HG03135 (cell line): ENCODE results near the gene HAO1.
"Not testable (repeated sequence)": the region's sequence is repeated elsewhere in the genome, so short reads cannot be mapped to it uniquely, and the experiment has no call there.

ENCODE experiments used
- ATAC-seq: cut with Tn5 transposase; IDR thresholded peaks from one replicate; pipeline ENCODE4 v1.9.1; 2021; ENCODE audit warnings: mild to moderate bottlenecking, moderate library complexity; ENCODE audit not compliant: unreplicated experiment

Gene HAO1

DNA sequence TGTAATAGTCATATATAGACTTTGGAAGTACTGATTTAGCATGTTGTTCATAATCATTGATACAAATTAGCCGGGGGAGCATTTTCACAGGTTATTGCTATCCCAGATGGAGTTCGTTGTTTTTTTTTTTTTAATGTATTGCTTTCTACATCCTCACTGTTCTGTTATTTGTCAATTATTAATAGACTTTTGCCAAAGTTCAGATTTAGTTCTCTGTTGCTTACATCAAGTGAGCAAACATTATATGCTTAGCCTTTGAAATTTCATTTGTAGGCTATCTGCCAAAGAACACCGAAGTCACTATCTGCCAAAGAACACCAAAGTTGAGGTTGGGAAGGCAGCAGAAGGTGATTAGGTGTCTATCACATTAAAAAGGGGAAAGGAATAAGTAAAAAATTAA lies at the start of gene HAO1:
TSS of gene HAO1 (minus strand) at position 118 of the 400 bp plus-strand sequence. CDS start at position 82, 36 bp downstream.
- no peak for ATAC-seq

DNA sequence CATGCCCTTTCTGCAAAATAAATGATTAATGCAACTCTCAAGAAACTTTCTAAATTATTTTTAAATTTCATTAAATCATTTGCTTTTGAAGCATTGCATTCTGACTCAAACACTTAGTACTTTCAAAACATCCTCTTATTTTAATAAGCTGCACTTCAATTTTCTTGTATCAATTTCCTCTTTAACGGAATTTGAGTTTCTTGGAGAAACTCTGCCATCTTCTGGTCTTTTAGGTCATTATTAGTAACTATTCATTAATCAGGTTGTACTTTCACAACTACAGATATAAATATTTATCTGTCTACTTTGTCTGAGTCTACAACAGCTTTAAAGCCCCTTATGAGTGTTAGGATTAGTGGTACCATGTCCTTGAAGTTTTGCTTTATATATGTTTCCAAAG lies 49.1 kb upstream of the HAO1 start:
- no peak for ATAC-seq

DNA sequence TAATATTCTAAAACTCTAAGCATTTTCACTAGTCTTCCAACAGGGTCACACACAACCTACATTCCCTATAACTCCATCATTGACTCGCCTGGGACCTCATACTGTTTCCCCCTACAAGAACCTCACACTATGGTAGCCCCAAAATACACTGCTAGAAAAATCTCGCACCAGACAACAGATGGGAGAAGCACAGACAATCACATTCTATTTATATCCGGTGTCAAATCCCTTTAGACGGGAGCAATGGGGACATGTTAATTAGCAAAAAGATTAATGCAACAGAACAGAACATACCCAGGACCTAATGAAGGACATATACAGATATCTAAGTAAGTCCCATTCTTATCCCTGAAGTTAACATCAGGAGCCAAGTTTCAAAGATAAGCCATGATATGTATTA lies 45.7 kb upstream of the HAO1 start:
- no peak for ATAC-seq

DNA sequence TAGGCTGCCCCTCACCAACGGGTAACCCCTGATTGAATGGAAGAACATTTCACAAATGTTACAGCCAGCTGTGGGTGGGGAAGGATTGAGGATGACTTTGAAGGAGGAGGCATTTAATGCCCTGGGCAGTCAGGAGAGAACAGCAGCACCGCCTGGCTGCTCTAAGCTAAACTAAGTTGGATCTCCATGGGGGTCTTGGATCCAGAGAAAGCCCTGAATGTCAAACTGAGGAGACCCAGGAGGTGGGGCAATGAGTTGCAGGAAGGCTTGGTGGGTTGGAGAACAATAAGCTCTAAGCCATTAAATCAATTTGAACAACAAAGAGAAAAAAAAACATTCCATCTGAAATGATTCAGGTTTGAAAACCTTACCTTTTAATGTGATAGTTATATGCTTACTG lies 43.9 kb upstream of the HAO1 start:
- no peak for ATAC-seq

DNA sequence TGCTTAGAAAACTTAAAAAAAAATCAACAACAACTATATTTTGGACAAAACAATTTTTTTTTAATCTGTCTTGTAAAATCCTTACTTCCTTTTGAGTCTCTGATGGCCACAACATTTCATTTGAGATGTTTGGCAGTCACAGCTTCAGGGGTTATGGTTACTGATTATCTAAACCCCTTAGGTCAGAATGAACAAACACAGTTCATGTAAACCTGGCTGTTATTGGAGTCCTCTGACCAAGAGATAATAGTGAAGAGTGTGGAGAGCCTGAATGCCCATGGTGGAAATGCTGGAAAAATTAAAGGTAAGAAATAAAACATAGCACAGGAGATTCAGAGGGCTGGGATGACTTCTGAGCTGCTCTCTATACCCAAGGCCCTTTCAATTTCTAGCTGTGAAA lies 41.1 kb upstream of the HAO1 start:
- ATAC-seq = no peak

DNA sequence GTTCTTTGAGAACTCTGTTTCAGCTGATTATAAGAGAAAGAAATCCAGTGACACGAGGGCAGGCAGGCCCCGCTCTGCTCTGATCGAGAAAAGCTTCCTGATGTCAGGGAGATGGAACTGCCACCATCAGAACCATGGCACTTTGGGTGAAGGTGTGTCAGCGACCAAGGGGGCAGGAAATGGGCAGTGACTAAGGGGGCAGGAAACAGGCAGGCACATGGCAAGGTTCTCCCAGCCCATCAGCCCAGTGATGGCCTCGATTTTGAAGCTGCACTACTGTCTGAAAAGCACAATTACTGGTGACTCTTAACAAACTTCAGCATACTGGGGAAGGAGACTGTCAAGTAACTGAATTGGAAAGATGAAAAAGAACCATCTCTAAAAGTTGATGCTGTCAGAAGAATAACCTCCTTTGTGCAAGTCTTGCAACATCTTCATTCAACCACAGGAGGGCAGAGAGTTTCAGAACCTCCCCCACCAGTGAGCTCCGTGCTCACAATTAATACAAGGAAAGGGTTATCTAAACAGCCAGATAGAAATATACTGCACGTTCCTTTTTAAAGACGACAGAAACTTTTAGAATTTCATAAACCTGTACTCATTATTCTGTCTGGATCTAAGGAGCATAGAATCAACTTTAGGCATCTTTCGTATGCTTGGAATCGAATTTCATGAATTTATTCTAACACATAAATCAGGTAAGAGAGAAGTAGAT lies 40.2 kb upstream of the HAO1 start:
- ATAC-seq = no peak

DNA sequence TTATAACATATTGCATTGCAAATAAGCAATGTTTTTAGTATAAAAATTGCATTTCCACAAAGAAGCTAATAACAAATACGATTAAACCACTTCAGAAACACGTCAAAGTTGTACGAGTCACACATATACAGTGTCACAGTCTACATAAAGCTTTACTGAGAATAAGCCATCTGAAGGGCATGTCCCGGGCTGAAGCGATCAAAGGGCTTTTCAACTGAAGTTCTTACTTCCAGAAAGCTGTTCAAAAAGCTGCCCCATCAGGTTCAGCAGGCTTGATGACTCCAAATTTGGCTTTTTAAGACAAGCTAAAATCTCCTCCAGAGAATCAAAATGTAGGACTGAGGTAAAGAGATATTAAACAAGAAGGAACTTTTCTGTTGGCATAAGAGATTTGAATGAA lies 37.5 kb upstream of the HAO1 start:
- no peak for ATAC-seq

DNA sequence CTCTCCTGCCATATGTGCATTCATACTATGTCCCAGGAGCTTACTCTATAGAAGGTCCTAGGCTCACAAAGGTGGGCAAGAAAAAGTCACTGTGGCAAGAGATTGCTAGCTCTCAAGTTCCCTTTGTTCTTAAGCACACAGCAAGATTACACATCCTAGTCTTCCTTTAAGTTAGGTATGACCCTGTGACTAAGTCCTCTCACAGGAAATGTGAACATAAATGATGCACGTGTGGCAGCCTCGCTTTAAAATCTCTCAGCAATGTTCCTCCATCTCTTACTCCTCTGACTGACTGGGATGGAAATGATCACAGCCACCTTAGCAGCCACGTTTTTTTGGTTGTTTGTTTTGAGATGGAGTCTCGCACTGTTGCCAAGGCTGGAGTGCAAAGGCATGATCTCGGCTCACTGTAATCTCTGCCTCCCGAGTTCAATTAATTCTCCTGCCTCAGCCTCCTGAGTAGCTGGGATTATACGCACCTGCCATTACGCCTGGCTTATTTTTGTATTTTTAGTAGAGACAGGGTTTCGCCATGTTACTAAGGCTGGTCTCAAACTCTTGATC lies 35.7 kb upstream of the HAO1 start:
- ATAC-seq = no peak

DNA sequence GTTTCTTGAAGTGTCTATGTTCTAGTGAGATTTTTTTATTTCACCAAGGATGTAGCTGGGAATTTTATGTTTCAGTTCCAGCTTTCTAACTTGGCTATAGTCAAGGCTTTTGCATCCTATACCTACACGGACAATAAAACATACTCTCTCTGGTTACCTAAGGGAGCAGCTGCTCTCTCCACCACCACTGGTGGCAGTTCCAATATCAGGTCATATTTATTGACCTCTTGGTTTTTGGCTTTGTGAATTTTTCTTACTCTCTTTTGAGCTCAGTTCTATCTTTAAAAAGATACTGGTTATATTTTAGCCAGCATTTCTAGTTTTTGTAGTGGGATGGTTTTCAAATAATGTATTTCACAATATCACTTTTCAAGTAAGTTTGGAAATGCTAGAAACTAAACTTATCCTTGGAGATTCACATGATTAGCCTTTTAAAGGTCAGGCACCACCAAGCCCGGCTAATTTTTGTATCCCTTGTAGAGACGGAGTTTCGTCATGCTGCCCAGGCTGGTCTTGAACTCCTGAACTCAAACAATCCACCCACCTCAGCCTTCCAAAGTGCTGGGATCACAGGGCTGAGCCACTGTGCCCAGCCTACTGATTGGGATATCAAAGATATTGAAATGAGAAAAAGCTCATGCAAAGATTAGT lies 34.7 kb upstream of the HAO1 start:
- no peak for ATAC-seq

DNA sequence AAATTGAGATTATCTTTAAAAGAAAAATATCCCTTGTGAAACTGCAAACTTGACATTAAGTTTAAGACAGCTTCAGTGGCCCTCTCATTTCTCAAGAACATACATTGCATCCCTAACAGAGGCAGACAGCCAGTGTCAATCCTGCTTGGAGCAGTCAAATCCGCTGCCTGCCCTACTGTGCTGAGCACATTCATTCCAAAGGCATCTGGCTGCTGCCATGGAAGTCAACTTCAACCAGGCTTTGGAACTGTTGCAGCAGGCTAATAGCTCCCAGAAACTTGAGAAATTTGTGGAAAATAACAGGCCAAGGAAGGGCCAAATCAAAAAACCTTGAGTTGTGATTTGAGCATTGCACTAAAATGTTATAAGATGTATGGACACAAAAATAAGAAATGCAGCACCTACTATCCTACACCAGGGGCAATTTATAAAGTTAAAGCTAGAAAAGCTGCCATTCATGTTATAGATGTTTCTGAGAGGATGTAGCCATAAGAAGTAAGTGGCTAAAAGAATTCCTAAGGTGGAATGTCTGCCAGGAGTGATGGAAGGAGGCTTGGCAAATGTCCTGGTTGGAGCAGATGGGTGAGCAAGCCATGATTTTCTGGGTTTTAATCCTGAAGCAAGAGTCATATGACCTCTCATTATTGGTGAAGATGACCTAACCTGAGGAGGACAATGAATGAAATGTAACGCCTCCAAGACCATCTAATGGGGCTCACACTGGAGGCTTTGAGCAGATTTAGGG lies 31.4 kb upstream of the HAO1 start:
- ATAC-seq = no peak

DNA sequence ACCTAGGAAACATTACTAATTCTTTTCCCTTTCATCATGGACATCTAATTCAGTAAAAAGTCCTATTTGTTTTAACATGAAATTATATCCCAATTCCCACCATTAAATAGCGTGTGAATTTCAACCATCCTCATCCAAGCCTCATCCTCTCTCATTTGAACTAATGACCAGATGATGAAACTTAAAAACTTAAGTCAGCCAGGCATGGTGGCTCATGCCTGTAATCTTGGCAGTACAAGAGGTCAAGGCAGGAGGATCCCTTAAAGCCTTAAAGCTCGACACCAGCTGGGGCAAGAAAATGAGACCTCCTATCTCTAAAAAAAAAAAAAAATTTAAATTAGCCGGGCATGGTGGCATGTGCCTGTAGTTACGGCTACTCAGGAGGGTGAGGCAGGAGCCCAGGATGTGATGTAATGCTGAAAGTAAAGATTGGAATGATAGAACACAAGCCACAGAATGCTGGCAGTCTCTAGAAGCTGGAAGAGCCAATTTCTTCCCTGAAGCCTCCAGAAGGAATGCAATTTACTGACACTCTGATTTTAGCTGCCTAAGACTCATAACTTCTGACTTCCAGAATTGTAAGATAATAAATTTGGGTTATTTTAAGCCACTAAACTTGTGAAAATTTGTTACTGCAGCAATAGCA lies 27.1 kb upstream of the HAO1 start:
- no peak for ATAC-seq

DNA sequence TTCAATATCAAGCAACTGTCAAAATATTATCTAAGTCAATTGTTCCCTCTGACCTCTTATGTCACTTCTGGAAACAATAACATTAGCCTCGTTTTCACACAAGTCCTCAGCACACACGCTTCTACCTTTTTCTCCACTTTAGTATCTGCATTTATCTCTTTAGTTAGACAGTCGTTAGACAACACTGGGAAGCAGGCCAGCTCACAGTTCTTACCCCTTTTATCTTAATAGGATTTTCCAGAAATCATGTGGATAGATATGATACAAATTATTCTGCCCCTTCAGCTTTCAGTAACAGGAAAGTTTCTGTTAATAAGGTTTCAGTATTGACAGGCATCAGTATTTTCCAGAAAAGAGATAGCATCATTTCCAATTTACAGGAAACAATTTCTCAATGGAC lies 25.9 kb upstream of the HAO1 start:
- no peak for ATAC-seq

DNA sequence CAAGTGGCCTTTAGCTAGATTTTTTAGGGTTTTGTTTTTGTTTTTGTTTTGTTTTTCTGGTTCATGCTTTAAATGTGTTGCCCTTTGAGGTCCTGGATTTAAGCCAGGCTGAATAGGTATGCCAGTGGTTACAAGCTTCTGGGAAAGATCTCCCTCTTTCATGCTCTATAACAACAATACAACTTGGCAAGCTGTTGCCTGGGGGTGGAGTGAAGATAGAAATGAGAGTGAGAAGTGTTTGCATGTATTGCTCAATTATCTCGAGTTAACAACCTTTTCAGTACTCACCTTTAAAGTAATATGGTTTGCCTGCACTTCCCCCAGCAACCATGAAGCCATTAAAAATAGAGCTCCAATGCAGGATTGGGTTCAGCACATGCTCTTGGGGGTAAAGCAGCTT lies 19.2 kb upstream of the HAO1 start:
- ATAC-seq = no peak

DNA sequence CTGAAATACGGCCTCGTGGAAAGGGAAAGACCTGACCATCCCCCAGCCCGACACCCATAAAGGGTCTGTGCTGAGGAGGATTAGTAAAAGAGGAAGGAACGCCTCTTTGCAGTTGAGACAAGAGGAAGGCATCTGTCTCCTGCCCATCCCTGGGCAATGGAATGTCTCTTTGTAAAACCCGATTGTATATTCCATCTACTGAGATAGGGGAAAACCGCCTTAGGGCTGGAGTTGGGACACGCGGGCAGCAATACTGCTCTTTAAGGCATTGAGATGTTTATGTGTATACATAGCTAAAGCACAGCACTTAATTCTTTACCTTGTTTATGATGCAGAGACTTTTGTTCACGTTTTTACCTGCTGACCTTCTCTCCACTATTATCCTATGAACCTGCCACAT lies 16.3 kb upstream of the HAO1 start:
- ATAC-seq = not testable (repeated sequence)

DNA sequence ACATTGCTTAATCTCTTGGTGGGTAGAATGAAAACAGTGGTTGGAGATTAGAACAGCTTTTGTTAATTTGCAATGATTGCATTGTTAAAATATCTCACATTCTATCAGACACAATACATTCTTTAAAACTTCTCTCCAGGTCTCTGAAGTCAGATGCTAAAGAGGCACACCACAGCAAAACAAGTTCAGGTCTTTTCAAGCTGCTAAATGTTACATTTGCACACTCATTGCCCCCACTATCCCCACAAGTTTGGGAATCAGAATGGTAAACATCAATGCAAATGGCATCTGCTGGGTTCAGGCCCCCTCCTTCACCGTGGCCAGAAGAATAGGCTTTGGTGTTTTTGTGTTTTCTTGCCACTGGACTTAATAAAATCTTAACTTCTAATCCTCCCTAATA lies 10.1 kb upstream of the HAO1 start:
- no peak for ATAC-seq

DNA sequence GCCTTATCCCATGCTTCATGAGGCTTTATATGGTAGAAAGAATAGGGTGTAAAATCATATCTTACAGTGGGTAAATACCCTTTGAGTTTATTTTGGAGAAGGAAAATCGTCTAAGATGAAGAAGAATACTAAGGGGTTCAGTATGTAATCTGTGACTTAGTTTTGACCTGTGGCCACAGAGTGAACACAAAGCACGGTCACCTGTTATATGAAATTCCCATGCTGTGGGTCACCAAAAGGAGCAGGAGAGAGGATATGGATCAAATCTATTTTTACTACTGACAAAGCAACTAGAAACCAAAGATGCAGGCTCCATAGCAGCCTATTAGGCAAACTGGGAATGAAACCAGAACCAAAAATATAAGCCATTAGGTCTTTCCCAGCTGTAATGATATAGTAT lies 3.6 kb upstream of the HAO1 start:
- no peak for ATAC-seq

DNA sequence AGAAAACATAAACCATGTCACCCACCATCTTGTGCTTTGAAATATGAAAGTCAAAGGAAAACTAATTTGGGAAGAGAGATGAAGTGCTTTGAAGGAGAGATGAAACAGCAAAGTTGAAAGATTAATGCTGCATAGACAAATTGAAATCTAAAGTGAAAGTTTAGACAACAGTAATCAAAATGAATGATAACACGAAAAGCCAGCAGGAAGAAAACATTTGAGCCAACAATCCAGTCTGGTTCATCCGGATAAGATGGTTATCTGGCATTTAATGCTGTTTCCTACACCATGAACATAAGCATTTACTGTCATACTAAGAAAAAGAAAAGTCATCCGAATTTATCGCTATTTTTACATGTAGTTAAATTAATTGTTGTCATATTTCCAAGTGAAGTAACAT lies 595 bp downstream of the HAO1 start:
- ATAC-seq = no peak

DNA sequence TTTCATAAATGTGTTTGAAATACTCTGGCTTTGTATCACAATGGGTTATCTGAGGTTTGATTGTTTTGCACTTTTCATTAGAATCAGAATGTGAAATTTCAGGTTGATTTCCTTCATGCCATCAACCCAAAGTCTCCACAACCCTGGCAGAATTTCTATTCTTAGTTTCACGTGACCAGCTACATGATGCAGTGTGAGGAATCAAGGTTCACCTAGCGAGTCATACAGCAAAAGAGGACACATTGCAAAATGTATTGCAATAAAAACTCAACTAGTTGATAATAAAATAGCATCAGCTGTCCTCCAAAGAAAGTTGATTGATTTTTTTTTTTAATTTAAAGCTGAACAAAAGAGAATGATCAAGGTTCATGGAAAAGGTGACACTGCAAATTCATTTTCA lies 2.2 kb downstream of the HAO1 start:
- no peak for ATAC-seq

DNA sequence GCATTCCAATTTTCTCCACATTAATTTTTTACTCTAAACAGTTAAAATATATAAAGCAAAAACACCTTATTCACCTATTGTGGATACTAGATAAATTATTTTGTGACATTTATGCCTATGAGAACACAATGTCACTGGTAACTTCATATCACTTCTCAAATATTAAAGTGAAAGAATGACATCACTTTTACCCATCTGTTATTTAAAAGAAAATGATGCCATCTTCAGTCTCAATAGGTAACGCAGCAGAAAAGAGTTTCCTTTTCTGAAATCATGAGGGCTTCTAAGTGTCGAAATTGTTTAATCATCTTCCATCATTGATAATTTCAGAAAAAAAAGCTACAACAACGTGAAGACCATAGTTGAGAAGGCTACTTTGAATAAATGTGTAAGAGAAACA lies 2.9 kb downstream of the HAO1 start:
- no peak for ATAC-seq

DNA sequence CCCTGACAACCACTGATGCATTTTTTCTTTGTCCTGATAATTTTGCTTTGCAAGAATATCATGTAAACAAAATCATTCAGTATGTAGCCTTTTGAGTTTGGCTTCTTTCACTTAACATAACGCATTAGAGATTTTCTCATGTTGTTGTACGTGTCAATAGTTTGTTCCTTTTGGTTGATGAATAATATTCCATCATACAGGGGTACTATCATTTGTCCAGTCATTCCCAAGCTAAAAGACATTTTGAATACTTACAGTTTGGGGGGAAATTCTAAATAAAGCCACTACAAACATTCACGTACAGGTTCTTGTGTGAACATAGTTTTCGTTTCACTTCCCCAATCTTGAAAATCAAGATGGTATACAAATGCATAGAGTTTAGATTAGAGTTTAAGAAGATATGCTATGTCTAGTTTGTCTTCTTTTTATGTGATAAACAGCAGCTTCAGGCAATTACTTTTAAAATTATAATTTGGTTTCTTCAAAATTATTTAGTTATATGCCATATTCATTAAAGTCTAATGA lies 5.2 kb downstream of the HAO1 start:
- ATAC-seq = peak; percentile 72

DNA sequence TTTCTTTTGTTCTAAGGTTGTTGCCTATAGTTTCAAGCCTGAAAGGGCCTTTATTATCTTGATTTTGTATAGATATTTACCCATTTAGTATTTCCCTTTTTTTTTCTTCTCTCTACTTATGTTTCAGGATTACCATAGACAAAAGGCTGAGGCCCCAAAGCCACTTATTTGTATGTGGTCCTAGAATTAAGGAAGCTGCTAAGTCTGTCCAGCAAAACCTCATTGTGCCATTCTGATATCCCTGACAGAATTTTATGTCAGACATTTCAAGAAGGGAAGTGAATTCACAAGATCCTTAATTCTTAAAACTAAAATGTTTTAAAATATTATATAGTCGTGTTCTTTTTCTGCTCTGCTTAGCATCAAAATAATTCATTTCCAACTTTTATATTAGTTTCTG lies 6.9 kb downstream of the HAO1 start:
- ATAC-seq = no peak
